GM23248 (cell line): ENCODE measurements around the gene AMN1.

Experiments used
- EZH2 ChIP-seq: fragments of 200-600 bp; sonication (generic); IDR thresholded peaks from 2 replicates; pipeline ENCODE4 v1.6.1; 2018; ENCODE audit warnings: antibody characterized with exemption, mild to moderate bottlenecking; ENCODE audit not compliant: insufficient read depth, poor library complexity, severe bottlenecking
- EZH2phosphoT487 ChIP-seq: fragments of 200-600 bp; sonication (generic); IDR thresholded peaks from 2 replicates; pipeline ENCODE4 v1.6.1; 2018; ENCODE audit warnings: antibody characterized with exemption, moderate library complexity, mild to moderate bottlenecking, low read depth; ENCODE audit not compliant: insufficient read depth

DNA sequence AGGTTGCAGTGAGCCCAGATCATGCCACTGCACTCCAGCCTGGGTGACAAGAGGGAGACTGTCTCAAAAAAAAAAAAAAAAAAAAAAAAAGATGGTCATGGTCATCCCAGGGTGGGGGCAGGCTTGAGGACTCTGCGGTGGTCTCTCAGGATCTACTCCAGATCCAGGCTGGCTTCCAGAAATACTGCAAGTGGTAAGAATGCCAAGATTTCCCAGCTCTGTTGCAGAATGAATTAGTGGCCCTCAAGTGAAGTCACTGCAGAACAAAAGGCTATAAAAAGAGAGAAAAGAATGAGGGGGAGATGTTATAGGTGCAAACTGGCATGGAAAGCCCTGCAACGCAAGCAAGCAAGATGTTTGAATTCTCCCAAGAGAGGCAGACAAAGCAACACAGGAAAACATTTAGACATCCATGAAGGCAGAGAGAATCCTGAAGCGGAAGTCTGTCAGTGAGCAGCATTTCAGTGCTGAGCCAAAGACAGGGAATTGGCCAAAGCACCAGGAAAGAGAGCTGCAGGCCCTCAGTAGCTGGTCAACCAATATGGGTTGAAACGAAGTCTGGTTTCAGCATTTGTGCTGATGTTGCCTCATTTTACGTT, 101.3 kb downstream of the AMN1 start:
- no peak for TF ChIP-seq EZH2phosphoT487
- TF ChIP-seq EZH2, result no peak
